Stimulated activated CD4-positive, alpha-beta T cell treated with anti-CD3 and anti-CD28 coated beads, Interleukin-12 subunit alpha, Interleukin-12 subunit beta, amount 100 ng/mL, for 24 hours (primary cell): ENCODE measurements around the gene BPIFB6.

Source experiments
- DNase-seq, 2 experiments: peaks; one replicate each; pipeline ENCODE4 v3.0.0-alpha.2; 2020; ENCODE audit warnings: low read depth in 2 of 2

BPIFB6 gene

DNA sequence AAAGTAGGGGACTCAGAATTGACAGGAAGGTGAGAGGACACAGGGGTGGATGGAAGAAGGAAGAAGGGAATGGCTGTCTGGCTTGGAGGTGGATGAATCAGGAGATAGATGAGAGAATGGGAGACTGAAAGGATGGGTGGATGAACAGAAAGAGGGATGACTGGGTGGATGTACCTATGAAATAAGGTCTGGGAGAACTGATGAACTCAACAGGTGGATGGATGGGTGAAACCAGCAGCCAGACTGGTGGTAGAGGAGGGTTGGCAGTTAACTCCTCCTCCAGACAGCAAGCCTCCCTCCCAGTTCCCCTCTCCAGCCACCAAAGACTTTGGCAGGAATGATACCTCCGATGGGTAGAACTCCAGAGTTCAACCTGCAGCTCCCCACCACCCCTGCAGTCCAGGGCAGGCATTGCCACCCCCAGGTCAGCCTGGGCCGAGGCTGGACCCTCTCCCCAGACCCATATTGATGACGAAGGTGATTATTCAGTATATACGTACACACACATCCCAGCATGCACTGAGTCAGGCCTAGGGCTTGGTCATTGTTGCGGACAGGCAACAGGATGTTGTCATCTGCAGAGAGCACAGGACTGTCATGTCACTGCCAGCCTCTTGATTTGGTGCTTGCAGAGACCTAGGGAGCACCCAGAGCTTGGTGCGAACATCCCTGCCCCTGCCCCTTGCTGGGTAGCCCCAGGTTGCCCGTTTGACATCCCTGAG, 29.2 kb upstream of the BPIFB6 start:
- DNase-seq, result no peak

DNA sequence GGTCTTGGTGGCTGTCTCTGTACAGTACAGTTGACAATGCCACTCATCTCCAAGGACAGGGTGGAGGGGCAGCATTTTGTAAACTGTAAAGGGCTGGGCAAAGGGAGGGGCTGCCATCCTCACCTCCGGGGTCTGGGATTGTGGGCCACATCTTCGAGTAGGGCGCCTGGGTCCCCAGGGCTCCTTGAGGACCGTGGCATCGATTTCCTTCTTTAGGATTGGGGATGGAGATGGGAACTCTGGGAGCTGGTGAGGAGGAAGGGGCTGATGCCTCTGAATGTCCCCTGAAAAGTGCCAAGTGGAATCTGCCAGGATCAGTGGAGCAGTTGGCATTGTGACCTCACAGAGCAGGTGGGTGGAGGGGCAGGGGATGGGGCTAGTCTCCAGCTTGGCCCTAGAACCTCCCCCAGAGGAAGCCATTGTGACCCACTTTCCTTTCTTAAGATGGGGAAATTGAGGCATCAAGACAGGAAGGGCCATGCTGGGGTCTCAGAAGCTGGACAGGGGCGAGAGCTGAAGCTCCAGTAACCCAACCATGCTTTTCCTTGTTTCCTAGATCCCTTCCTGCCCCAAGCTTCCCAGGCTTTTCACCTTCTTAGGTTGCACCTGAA, 27.2 kb upstream of the BPIFB6 start, which contains the start of gene SUN5:
Gene SUN5 (minus strand): TSS at position 293 of the 611 bp plus-strand sequence. CDS start 93 bp downstream, at position 200.
- no peak for DNase-seq

DNA sequence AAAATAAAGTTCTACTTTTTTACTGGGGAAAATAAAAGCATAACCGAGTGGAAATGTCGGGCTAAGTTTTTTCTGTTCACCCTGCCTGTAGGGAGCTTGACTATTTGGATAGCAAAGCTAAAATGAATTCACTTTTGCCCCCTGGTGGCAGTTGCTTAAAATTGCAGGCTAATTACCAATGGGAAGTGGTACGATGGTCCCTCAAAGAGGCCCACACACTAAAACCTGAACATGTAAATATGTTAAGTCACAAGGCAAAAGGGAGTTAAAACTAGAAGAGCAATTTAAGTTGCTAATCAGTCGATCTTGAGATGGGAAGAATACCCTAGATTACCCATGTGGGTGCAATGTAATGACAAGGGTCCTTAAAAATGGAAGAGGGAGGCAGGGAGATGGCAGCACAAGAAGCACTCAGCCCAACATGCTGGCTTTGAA, 26.3 kb upstream of the BPIFB6 start:
- DNase-seq, result peak in 1 of 2 experiments; percentile 12

GRCh38 chr20:33005908-33006775, 25.3 kb upstream of the BPIFB6 start:
- no peak for DNase-seq

- no peak for DNase-seq
These were observed 24.6 kb upstream of the BPIFB6 start for GRCh38 chr20:33006776-33007375.

DNA sequence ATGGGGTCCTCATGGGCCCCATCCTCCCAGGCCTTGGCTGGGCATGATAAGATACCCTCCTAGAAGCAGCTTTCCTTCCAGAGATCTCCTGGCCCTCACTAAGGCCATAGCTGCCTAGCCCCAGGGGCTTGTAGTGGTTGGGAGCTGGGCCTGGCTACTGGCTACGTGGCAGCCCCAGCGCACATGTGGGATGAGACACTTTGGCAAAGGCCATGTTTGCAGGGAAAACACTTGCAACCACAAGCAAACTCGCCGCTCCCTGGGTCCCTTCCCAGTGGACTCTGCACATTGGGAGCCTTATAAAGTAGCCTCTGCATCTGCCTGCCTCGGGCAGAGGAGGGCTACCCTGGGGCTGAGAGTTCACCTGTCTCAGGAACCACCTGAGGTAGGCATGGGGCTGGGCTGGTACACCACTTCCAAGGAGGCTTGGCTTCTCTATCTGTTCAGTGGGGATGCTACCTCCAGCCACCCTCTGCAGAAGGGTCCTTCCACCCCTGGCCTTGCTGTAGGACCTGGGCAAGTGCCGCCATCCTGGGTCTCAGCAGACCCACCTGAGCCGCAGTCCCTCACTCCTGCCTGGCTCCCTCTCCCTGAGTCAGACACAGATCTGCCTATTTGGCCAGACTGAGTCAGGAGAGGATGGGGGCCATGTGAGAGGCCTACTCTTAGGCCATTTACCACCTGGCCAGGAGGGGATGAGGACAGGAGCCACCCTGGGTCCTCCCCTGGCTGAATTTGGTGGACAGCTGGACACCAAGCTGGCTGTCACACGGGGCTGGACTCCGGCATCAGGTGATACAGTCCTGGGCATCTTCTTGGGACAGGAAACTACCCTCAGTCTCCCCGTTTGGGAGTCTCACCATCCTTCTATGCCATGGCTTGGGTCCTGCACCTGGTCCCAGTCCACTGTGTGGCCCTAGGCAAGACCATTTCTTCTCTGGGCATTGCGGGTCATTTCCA, 23.8 kb upstream of the BPIFB6 start, which contains the start of gene BPIFB2:
Gene BPIFB2 (plus strand): TSS at position 329 of the 960 bp plus-strand sequence. CDS start 871 bp downstream, outside the sequence.
- no peak for DNase-seq

DNA sequence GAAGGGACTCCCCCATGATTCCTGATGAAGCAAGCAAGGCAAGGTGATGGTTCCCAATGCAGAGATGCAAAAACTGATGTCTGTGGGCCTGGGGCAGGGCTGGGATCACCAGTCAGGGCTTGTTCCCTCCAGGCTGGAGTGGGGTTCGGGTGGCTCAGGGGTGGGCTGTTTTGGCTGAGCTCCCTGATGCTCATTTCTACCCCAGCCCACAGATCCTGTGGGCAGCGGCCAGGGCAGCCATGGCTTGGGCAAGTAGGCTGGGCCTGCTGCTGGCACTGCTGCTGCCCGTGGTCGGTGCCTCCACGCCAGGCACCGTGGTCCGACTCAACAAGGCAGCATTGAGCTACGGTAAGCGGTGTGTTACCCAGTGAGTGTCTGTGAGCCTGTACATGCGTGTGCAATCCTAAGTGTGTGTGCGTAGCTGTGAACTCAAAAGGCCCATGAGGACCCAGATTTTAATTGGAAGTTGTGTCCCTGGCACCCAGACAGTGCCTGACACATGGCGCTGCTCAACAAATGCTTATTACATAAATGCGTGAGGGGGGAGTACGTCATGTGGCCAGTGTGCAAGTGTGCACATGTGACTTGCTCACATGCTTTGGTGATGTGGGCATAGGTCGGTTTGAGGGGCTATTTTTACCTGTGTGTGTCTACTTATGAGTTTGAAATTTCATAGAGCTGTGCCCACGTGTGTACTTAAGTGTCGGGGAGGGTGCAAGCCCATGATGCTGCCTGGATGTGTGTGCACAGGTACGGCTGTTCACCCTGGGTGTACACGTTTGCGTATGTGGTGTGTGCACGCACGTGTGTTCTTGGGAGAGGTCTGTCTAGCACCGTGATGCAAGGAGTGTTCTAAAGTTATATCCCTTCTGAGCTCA, 22.9 kb upstream of the BPIFB6 start:
- DNase-seq, result no peak

GRCh38 chr20:33009214-33010132, 22.0 kb upstream of the BPIFB6 start:
- DNase-seq, result no peak

DNA sequence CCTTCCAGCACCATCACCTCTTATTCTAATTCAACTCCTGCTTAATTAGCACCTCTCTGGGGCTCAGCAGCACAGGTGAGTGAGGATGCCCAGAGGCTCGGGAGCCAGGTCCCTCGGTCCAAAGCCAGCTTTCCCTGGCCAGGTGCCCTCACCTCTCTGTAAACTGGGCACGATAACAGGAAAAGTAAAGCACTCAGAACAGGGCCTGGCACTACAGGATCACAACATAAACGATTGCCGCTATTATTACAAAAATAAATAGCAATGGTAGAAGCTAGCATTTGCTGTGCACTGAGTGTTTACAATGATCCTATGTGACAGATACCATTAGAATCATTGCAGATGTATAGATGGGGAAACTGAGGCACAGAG, 21.3 kb upstream of the BPIFB6 start:
- no peak for DNase-seq

DNA sequence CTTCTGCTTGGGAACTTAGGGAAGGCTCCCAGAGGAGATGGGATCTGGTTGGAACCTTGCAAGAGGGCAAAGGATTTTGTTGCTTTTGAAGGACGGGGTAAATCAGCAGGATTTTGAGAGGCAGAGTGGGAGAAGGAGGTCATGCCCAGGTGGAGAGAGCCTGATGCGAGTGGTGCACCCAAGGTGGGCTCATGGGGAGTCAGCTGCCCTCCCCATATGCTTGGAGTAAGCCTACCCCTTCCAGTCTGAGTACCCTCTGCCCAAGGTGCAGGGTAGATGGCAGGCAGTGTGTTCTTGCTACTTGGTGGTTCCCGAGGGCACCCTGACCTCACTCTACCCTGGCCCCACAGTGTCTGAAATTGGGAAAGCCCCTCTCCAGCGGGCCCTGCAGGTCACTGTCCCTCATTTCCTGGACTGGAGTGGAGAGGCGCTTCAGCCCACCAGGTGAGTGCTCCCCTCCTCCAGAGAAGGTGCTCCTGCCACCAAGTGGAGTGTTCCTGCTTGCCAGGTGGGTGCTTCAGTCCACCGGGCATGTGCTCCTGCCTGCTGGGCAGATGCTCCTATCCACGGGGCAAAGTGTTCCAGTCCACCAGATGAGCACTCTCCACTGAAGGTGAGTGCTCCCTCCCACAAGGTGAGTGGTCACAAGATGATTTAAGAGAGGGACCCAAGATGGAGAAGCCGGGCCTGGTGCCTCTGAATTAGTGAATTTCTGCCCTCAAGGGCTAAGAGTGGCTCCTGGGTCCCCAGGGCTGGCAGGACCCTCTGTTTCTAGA, 20.6 kb upstream of the BPIFB6 start:
- no peak for DNase-seq

GRCh38 chr20:33012327-33013189, 18.9 kb upstream of the BPIFB6 start:
- DNase-seq, result no peak

DNA sequence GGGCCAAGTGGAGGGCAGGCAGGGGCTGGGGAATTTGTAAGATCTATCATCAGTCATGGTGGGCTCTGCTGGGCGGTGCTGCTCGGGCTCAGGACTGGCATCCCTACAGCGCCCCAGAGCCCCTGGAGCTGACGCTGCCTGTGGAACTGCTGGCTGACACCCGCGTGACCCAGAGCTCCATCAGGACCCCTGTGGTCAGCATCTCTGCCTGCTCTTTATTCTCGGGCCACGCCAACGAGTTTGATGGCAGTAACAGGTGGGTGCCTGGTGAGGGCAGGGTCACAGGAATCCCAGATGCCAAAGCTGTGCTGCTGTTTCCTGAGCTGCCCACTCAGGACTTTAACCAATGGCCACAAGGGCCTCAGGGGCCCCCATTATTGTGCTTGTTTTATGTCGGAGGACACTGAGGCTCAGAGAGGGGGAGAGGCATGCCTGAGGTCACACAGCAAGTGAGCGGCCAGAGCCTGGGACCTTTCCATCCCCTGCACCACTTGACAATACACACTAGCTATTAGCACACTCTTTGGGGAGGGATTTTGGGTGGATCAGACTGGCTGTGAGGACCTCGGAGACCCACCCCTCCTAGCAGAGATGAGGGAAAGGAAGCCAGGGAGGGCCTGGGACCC, 17.6 kb upstream of the BPIFB6 start:
- no peak for DNase-seq

- DNase-seq, result no peak
These were observed 16.9 kb upstream of the BPIFB6 start for GRCh38 chr20:33014336-33015113.

GRCh38 chr20:33015114-33015484, 16.3 kb upstream of the BPIFB6 start:
- DNase-seq, result no peak

DNA sequence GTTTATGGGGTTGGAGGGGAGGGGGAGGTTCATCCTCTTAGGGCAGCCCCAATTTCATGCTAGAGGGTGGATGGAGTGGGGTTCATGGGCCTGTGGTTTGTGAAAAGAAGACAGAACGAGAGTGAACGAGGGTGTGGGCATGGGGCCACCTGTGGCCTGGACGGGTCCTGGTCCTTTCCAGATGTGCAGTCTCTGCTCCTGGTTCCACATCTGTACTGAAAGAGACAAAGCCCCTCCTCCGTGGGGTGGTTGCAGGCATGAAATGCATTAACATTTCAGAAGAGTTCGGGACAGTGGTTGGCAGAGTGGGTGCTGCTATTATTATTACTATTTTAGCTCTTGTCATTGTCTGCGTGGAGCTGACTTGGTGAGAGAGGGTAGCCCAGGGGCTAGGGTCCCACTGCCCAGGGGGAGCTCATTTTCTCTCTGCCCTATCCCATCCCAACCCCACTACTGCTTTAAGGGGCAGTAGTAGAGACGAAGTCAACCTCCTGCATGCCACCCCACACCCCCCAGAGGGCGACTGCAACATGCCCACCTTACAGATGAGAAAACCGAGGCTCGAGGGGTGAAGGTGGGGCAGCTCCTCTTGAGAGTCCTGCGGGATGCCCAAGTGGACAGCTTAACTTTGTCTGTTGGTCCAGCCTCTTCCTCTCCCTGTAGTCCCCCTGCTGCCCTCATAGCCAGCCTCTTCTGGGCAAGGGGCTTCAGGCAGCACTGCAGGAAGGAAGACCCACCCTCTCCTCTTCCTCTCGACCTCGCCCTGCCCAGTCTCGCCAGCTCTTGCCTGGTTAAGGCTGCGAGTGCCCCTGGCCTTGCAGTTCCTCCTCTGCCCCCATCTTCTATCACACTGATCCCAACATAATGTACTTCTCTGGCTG, 15.5 kb upstream of the BPIFB6 start:
- no peak for DNase-seq
